Measurements from ENCODE around the gene NLGN1. TPM values are rescaled to one million over a fixed set of nuclear protein-coding genes. Genes with fewer than 3 reads are reported as not detected.

The NLGN1 gene
- total RNA-seq, 1 experiment from 2014 or later, result 5.2 TPM

DNA sequence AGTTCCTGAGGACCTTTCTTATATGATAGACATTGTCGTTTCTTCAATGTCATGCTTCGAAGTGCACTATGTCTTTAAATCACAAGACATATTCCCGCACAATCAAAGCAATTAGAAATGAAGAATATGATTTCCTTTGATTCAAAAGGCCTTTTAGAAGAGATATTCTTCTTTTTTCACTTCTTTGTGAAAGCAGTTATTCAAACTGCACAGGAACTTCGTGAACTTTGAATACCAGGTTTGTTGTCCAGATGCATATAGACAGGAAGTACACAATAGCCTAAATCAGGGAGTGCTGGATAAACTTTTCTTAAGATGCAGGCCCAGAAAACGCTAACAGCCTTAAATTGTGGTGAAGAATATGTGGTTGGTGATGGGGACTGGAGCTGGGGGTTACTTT lies 870.5 kb downstream of the NLGN1 start:
- Histone ChIP-seq H3K27ac (ENCODE audit: insufficient read length, low read depth, low read length) (no peak overlapping the region), H3K9me3 (ENCODE audit: control insufficient read depth, low read depth, low read length) (no peaks in the 10 kb centered on the region), H4K8ac (replicated peaks; ENCODE audit: insufficient read length, low read depth, low read length) (no peak overlapping the region), H4K91ac (ENCODE audit: insufficient read length, low read depth, low read length) (no peak overlapping the region), H3K4me1 (ENCODE audit: insufficient read depth, low read length) (no peaks in the 10 kb centered on the region), H3K4me2 (ENCODE audit: insufficient read depth, insufficient read length, low read length) (no peak overlapping the region), H2BK5ac (ENCODE audit: insufficient read length, low read length) (no peak overlapping the region), H3K23me2 (ENCODE audit: insufficient read length, low read depth, low read length, poor library complexity, severe bottlenecking) (no peaks in the 10 kb centered on the region), H3K9ac (ENCODE audit: extremely low read depth, insufficient read length, low read length) (no peak overlapping the region), H4K5ac (ENCODE audit: insufficient read length, low read depth, low read length) (no peak overlapping the region), H3K56ac (ENCODE audit: insufficient read length, low read depth, low read length) (no peak overlapping the region), H3K4ac (ENCODE audit: low read depth, low read length) (no peak overlapping the region), H2BK15ac (ENCODE audit: low read depth, low read length) (no peak overlapping the region), H4K20me1 (ENCODE audit: control insufficient read depth, insufficient read depth, insufficient read length) (no peaks in the 10 kb centered on the region), H3K23ac (ENCODE audit: insufficient read length, low read depth, low read length) (no peak overlapping the region), H2BK12ac (ENCODE audit: insufficient read length, low read depth, low read length) (no peak overlapping the region), H2BK120ac (ENCODE audit: low read depth, low read length, poor library complexity, severe bottlenecking) (no peak overlapping the region), H2AK5ac (ENCODE audit: insufficient read length, low read length) (no peak overlapping the region), H3K79me1 (ENCODE audit: insufficient read depth, low read depth, low read length, poor library complexity, severe bottlenecking) (no peaks in the 10 kb centered on the region), H3K27me3 (ENCODE audit: insufficient read depth, low read length) (no peaks in the 10 kb centered on the region), H3T11ph (ENCODE audit: low read length) (no peak overlapping the region), H3K18ac (ENCODE audit: insufficient read length, low read depth, low read length) (no peak overlapping the region), H3K14ac (ENCODE audit: insufficient read depth, low read length) (no peak overlapping the region), H2BK20ac (ENCODE audit: low read depth, low read length, poor library complexity, severe bottlenecking) (no peak overlapping the region), H3K79me2 (ENCODE audit: insufficient read depth, low read length) (0 out of 2 replicates have a peak, but pooled peaks cover 1% of the 10 kb centered on the region), H2AFZ (ENCODE audit: low read length) (no peak overlapping the region)
- TF ChIP-seq, protein P1, sequence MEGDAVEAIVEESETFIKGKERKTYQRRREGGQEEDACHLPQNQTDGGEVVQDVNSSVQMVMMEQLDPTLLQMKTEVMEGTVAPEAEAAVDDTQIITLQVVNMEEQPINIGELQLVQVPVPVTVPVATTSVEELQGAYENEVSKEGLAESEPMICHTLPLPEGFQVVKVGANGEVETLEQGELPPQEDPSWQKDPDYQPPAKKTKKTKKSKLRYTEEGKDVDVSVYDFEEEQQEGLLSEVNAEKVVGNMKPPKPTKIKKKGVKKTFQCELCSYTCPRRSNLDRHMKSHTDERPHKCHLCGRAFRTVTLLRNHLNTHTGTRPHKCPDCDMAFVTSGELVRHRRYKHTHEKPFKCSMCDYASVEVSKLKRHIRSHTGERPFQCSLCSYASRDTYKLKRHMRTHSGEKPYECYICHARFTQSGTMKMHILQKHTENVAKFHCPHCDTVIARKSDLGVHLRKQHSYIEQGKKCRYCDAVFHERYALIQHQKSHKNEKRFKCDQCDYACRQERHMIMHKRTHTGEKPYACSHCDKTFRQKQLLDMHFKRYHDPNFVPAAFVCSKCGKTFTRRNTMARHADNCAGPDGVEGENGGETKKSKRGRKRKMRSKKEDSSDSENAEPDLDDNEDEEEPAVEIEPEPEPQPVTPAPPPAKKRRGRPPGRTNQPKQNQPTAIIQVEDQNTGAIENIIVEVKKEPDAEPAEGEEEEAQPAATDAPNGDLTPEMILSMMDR (conservative IDR thresholded peaks at IDR 0.05), result no peak
- DNase-seq, result no peak
- no CpG with 5 or more reads among the region's 5 CpGs for WGBS (ENCODE audit: extremely low coverage, insufficient read length, low lambda C conversion rate)
- Mint-ChIP-seq H3K9me3 (peaks cover 0 to 2% of the 10 kb centered on the region in 2 experiments; a peak in 1 of 5 replicates), H3K27ac (0 out of 7 replicates have a peak overlapping the region, but pooled peaks of 1 of the 3 experiments have one; percentile 32), H3K4me1 (no peaks in the 10 kb centered on the region), H3K4me3 (no peak overlapping the region), H3K36me3 (ENCODE audit: insufficient read depth in 1 of 3, low read depth in 3 of 3) (no peaks in the 10 kb centered on the region), H3K27me3 (ENCODE audit: low read depth) (no peaks in the 10 kb centered on the region)

Measured in H9 (cell line).